Panc1 (cell line): Measurements from ENCODE around the gene KCNK6. TPM values are rescaled to one million over a fixed set of nuclear protein-coding genes. Genes with fewer than 3 reads are reported as not detected.

Experiments used
- ATAC-seq: fragments of 200-7000 bp; cut with Tn5 transposase; 2 replicates; pipeline ENCODE4 v1.9.1; 2020; ENCODE audit warnings: mild to moderate bottlenecking, moderate library complexity
- BruUV-seq: library from RNA; stranded (reverse); fragments of 400-500 nt; replicated peaks from 2 replicates; lab custom pipeline; 2021; lab: Mats Ljungman, UMichigan
- CTCF ChIA-PET: fragments of 300-600 bp; sonication (Branson Sonifier 250); formaldehyde crosslinking; loops from one replicate; lab custom pipeline; 2022; ENCODE audit warnings: antibody characterized with exemption; lab: Charles Lee
- POLR2A ChIA-PET: fragments of 300-600 bp; sonication (Branson Sonifier 250); formaldehyde crosslinking; loops from one replicate; lab custom pipeline; 2022; ENCODE audit warnings: antibody characterized with exemption; lab: Charles Lee
- DNase-seq: peaks from one replicate; pipeline ENCODE4 v3.0.0-alpha.2; 2010; ENCODE audit warnings: low read depth, low spot score
- H3K27ac ChIP-seq: 2 replicates; pipeline ENCODE4 v1.5.1; 2011; ENCODE audit warnings: mild to moderate bottlenecking, low read length, inconsistent platforms
- H3K27me3 ChIP-seq: fragments of 200-500 bp; sonication (Bioruptor generic); 2 replicates; pipeline ENCODE4 v1.6.0; 2014; ENCODE audit warnings: low read length, inconsistent platforms; ENCODE audit not compliant: control insufficient read depth, insufficient read depth
- H3K36me3 ChIP-seq: fragments of 200-500 bp; sonication (Bioruptor generic); 2 replicates; pipeline ENCODE4 v1.5.1; 2014; ENCODE audit warnings: inconsistent platforms, mild to moderate bottlenecking, low read length, moderate library complexity; ENCODE audit not compliant: control insufficient read depth, insufficient read depth
- H3K4me1 ChIP-seq: 2 replicates; pipeline ENCODE4 v1.5.1; 2011; ENCODE audit warnings: inconsistent platforms, mild to moderate bottlenecking, low read length, moderate library complexity; ENCODE audit not compliant: control insufficient read depth, insufficient read depth
- H3K4me3 ChIP-seq, 2 experiments: 2 replicates each; pipeline ENCODE4 v1.5.1; 2011 to 2012; ENCODE audit warnings: low read depth in 2 of 2, low read length in 2 of 2, mild to moderate bottlenecking in 2 of 2, inconsistent platforms in 1 of 2, moderate library complexity in 1 of 2
- H3K9me3 ChIP-seq: fragments of 200-500 bp; sonication (Bioruptor generic); 2 replicates; pipeline ENCODE4 v1.5.1; 2014; ENCODE audit warnings: low read depth, mild to moderate bottlenecking, inconsistent platforms, low read length, moderate library complexity; ENCODE audit not compliant: control insufficient read depth, insufficient read depth
- POLR2AphosphoS5 ChIP-seq: IDR thresholded peaks from 2 replicates; pipeline ENCODE4 v1.6.1; 2012; ENCODE audit warnings: mild to moderate bottlenecking, low read depth, low read length, moderate library complexity
- SIN3A ChIP-seq: IDR thresholded peaks from 2 replicates; pipeline ENCODE4 v1.6.1; 2012; ENCODE audit warnings: low read depth, mild to moderate bottlenecking, low read length, moderate library complexity, borderline replicate concordance; ENCODE audit not compliant: insufficient read depth
- TCF7L2 ChIP-seq: IDR thresholded peaks from 2 replicates; pipeline ENCODE4 v1.6.1; 2011; ENCODE audit warnings: mild to moderate bottlenecking, low read depth, low read length, inconsistent platforms
- in situ Hi-C: cut with HindIII; loops from 2 replicates; pipeline ENCODE4 v1.10.0; 2016; ENCODE audit warnings: low sequenced_read_pairs, low pct_unique_long_range_greater_than_20kb
- intact Hi-C: fragments of 100-400 bp; cut with micrococcal nuclease; formaldehyde crosslinking; loops from one replicate; pipeline ENCODE4 v1.10.0; 2022; ENCODE audit not compliant: unreplicated experiment
- total RNA-seq: library from RNA; stranded (reverse); gene quantifications from one replicate; pipeline ENCODE4 v1.2.1, GENCODE V29; 2021; ENCODE audit not compliant: unreplicated experiment
- TF ChIP-seq, protein P1 (sequence below), 2 experiments: IDR thresholded peaks; 2 replicates each; pipeline ENCODE4 v1.6.1; 2011 to 2012; ENCODE audit warnings: low read depth in 2 of 2, control low read depth in 1 of 2, low read length in 1 of 2, mild to moderate bottlenecking in 1 of 2, moderate library complexity in 1 of 2; ENCODE audit not compliant: insufficient read depth in 1 of 2
- TF ChIP-seq, protein P2 (sequence below): fragments of 450-650 bp; IDR thresholded peaks from 2 replicates; pipeline ENCODE4 v1.5.1; 2017; ENCODE audit warnings: mild to moderate bottlenecking

Gene KCNK6
- total RNA-seq, 1 experiment from 2014 or later: 17.2 TPM

GRCh38 chr19:38318660-38319059 lies 985 bp upstream of the KCNK6 start:
- ChIA-PET CTCF (no interaction called here), POLR2A (interaction anchor here (0.7 kb wide), 1 partner anchor 70 kb away, joined by 8 read pairs; no protein-coding TSS in a partner anchor)
- no peaks in the 10 kb centered on the region for H3K9me3 ChIP-seq
- in situ Hi-C loops: no loop called here
- BruUV-seq: no TSS peak
- DNase-seq: no peak
- H3K36me3 ChIP-seq: no peaks in the 10 kb centered on the region
- peak overlapping the region; percentile 60 for H3K27ac ChIP-seq
- no peak for ATAC-seq
- peaks cover 17% of the 10 kb centered on the region for H3K4me1 ChIP-seq
- intact Hi-C loops: no loop called here
- peak overlapping the region in 1 of 2 experiments; percentile 86; a peak in 2 of 4 replicates for H3K4me3 ChIP-seq
- no peak for TF ChIP-seq POLR2AphosphoS5
- TF ChIP-seq, protein P1, sequence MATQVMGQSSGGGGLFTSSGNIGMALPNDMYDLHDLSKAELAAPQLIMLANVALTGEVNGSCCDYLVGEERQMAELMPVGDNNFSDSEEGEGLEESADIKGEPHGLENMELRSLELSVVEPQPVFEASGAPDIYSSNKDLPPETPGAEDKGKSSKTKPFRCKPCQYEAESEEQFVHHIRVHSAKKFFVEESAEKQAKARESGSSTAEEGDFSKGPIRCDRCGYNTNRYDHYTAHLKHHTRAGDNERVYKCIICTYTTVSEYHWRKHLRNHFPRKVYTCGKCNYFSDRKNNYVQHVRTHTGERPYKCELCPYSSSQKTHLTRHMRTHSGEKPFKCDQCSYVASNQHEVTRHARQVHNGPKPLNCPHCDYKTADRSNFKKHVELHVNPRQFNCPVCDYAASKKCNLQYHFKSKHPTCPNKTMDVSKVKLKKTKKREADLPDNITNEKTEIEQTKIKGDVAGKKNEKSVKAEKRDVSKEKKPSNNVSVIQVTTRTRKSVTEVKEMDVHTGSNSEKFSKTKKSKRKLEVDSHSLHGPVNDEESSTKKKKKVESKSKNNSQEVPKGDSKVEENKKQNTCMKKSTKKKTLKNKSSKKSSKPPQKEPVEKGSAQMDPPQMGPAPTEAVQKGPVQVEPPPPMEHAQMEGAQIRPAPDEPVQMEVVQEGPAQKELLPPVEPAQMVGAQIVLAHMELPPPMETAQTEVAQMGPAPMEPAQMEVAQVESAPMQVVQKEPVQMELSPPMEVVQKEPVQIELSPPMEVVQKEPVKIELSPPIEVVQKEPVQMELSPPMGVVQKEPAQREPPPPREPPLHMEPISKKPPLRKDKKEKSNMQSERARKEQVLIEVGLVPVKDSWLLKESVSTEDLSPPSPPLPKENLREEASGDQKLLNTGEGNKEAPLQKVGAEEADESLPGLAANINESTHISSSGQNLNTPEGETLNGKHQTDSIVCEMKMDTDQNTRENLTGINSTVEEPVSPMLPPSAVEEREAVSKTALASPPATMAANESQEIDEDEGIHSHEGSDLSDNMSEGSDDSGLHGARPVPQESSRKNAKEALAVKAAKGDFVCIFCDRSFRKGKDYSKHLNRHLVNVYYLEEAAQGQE (IDR thresholded peaks at IDR 0.05; ENCODE audit: insufficient read depth in 1 of 2, low read depth in 2 of 2, low read length in 1 of 2): no peak
- TF ChIP-seq SIN3A: no peak
- TF ChIP-seq TCF7L2: no peak
- TF ChIP-seq, protein P2, sequence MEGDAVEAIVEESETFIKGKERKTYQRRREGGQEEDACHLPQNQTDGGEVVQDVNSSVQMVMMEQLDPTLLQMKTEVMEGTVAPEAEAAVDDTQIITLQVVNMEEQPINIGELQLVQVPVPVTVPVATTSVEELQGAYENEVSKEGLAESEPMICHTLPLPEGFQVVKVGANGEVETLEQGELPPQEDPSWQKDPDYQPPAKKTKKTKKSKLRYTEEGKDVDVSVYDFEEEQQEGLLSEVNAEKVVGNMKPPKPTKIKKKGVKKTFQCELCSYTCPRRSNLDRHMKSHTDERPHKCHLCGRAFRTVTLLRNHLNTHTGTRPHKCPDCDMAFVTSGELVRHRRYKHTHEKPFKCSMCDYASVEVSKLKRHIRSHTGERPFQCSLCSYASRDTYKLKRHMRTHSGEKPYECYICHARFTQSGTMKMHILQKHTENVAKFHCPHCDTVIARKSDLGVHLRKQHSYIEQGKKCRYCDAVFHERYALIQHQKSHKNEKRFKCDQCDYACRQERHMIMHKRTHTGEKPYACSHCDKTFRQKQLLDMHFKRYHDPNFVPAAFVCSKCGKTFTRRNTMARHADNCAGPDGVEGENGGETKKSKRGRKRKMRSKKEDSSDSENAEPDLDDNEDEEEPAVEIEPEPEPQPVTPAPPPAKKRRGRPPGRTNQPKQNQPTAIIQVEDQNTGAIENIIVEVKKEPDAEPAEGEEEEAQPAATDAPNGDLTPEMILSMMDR: no peak
- H3K27me3 ChIP-seq: no peaks in the 10 kb centered on the region

GRCh38 chr19:38320969-38321339 lies 1.3 kb downstream of the KCNK6 start:
- Histone ChIP-seq H3K36me3 (no peaks in the 10 kb centered on the region), H3K27ac (peak overlapping the region; percentile 60), H3K27me3 (no peaks in the 10 kb centered on the region), H3K9me3 (no peaks in the 10 kb centered on the region), H3K4me1 (peaks cover 16% of the 10 kb centered on the region), H3K4me3 (peak overlapping the region; percentile 58 to 86; a peak in 3 of 4 replicates)
- BruUV-seq: no TSS peak
- ATAC-seq: no peak
- DNase-seq: no peak
- no peak for TF ChIP-seq POLR2AphosphoS5
- TF ChIP-seq, protein P2: no peak
- no peak for TF ChIP-seq SIN3A
- TF ChIP-seq TCF7L2: no peak
- TF ChIP-seq, protein P1 (IDR thresholded peaks at IDR 0.05; ENCODE audit: insufficient read depth in 1 of 2, low read depth in 2 of 2, low read length in 1 of 2): no peak
- CTCF ChIA-PET: interaction anchor here (0.7 kb wide), 1 partner anchor 11 kb away, joined by 4 read pairs; no protein-coding TSS in a partner anchor
- POLR2A ChIA-PET: interaction anchor here (0.7 kb wide), 1 partner anchor 1738 kb away, joined by 4 read pairs; no protein-coding TSS in a partner anchor
- in situ Hi-C loops (no loop called here), intact Hi-C loops (no loop called here)
